HG03060 (cell line): Measurements from ENCODE around the gene NMNAT1.
"Not testable (repeated sequence)": the region's sequence is repeated elsewhere in the genome, so short reads cannot be mapped to it uniquely, and the experiment has no call there.

Experiments used
- ATAC-seq: cut with Tn5 transposase; IDR thresholded peaks from one replicate; pipeline ENCODE4 v1.9.1; 2021; ENCODE audit warnings: low read depth, moderate number of reproducible peaks; ENCODE audit not compliant: unreplicated experiment

The NMNAT1 gene

DNA sequence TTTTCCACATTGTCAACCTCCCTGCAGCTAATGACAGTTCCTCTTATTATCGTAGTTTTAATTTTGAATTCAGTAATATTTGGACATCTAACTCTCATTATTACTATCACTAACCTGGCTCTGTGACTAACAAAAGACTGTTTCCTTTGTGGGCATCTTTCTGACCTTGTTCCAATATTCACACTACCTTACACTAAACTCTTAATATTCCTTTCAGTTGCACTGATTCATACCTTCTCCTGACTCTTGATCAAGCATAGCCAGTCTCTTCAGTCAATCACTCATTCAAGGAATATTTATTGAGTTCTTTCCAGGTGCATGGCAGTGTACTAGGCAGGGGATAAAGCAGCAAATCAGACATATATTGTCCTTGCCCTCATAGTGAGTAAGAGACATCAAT lies 25.4 kb upstream of the NMNAT1 start:
- no peak for ATAC-seq

DNA sequence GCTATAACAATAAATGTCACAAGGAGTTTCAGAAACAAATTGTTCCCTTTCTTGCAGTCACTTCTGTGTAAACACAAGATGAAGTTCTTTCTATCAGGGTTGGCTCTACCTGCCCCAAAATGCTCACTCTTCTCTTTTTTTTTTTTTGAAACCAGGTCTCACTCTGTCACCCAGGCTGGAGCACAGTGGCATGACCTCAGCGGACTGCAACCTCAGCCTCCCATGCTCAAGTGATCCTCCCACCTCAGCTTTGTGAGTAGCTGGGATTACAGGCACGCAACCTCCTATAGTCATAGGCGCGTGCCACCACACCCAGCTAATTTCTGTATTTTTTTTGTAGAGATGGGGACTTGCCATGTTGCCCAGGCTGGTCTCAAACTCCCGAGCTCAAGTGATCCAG lies 22.7 kb upstream of the NMNAT1 start:
- no peak for ATAC-seq

DNA sequence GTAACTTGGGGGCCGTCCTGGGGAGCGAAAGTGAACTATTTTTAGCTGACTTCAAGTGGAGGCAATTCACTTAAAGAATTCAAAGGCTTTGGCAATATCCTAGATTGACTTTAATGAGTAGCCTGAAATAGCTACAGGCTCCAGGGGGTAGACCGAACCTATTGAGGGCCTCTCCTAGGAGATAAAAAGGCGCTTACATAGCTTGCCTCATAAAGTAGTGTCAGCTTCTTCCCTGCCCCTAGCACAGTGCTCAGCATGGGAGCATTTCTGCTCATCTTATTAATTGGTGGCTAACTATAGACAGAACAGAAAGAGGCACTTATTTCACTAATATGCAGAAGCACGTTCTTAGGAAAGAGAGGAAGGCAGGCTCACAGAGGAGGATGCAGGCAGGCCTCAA lies 20.9 kb upstream of the NMNAT1 start:
- ATAC-seq, result no peak

DNA sequence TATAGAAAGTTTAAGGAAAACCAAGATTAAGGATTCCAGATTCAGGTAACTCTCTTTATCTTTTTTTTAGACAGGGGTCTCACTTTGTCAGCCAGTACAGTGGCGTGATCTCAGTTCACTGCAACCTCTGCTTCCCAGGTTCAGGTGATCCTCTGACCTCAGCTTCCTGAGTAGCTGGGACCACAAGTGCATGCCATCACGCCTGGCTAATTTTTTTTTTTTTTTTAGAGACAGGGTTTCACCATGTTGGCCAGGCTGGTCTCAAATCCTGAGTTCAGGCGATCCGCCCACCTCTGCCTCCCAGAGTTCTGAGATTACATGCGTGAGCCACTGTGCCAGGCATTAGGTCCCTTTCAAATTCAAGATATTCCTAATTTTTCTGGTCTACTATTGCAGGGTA lies 16.0 kb upstream of the NMNAT1 start:
- ATAC-seq, result no peak

DNA sequence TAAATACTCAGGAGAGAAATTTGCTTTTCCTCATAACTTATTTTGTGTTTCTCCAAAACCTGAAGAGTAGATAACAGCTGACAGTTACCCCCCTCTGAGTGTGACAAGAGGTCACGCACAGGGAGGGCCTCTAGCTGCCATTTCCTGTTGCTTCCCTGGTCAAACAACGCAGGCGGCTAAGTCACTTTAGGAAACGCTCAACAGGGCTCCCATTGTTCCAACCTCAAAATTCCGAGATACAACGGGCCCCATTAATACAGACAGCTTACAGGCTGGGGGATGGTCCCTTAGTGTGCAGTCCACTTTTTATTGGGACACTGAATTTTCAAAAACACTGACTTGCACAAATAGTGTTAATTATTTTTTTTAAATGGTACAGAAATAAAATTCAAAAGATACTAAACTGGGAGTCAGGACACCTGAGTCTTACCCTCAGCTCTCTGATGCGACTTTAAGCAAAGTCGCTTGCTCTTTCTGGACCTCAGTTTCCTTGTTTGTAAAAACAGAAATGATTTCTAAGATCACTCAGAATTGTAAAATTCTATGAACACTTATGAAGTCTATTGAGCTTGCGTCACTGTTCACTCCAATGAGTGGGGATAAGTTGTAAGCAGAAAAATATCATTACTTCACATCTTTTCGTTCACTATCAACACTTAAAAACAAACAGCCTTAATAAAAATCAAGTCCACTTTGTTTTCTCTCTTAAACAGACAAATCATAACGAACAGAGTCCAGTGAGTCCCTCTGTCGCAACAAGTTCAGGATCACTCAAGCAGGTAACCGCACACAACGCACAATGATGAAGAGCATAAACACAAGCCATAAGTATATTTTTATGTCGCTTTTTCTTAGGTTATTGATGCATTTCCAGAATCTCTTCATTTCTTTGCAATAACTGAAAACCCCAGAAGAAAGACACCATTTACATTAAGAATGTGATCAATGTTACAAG lies 13.6 kb upstream of the NMNAT1 start:
- ATAC-seq, result no peak

DNA sequence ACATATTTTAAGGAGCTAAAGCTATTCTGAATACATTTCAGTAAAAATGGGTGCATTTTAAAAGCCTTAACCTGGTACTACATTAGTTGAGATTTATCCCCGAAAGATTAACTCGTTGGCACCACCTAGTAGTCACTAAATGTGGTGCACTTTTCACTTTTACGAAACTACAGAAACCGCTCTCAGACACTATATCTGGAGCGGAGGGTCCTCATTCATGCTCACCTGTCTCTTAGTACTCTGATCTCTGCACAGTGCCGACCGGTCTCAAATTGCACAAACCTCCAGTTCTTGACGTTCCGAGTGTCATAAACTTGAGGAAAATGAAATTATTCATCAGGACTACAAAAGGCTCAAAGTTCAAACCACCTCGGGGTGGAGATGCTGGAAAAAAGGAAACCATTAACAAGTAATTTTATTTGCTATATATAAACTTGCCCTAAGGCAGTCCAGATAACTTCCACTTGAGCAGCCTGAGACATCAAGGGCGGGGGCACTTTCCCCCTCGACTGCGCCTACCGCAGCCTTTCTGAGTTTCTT lies 806 bp upstream of the NMNAT1 start:
- no peak for ATAC-seq

DNA sequence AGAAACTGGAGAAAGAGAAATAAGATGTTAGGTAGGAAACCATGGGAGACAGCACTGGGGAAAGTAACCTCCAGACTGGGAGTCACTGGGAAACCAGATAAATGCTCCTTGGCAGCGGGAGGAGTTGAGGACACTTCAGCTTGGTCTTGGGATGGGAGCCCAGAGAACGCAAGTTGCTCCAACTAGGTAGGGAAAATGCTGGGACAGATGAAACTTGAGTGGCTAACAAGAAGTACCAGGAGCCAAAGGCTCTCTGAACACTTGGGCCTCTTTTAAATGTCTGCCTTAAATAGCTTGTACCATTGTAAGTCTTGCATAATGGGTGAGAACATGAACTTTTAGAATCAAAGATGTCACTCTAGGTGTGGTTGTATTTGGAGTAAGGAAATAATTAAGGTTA lies 3.0 kb downstream of the NMNAT1 start:
- ATAC-seq, result no peak

DNA sequence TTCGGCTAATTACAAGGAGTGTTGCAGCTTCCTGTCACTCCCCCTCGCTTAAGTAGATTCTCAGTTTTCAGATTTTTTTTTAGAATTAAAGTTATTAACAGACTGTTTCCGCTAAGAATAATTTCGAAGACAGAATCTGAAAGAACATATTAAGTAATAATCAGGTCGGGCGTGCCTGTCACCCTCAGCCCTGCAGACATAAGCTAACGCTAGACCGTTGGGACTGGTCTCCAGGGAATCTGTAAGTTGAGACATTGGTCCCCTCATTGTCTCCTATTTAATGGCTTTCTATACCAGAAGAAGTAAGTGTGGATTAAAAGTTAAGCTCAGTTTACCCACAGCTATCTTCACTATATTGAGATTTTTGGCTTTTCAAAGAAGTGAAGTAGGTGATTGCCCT lies 14.5 kb downstream of the NMNAT1 start:
- no peak for ATAC-seq

DNA sequence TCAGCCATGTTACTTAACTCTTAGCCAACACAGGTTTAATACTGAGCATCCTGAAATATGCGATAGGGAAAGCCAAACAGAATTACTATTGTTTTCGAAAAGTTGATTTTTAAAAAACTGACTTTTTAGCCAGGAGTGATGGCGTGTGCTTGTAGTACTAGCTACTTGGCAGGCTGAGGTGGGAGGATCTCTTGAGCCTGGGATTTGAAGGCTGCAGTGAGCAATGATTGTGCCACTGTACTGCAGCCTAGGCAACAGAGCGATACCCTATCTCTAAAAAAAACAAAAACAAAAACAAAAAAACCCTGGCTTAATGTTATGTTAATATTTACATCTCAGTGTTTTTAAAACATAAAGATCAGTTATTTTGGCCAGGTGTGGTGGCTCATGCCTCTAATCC lies 16.7 kb downstream of the NMNAT1 start:
- no peak for ATAC-seq

DNA sequence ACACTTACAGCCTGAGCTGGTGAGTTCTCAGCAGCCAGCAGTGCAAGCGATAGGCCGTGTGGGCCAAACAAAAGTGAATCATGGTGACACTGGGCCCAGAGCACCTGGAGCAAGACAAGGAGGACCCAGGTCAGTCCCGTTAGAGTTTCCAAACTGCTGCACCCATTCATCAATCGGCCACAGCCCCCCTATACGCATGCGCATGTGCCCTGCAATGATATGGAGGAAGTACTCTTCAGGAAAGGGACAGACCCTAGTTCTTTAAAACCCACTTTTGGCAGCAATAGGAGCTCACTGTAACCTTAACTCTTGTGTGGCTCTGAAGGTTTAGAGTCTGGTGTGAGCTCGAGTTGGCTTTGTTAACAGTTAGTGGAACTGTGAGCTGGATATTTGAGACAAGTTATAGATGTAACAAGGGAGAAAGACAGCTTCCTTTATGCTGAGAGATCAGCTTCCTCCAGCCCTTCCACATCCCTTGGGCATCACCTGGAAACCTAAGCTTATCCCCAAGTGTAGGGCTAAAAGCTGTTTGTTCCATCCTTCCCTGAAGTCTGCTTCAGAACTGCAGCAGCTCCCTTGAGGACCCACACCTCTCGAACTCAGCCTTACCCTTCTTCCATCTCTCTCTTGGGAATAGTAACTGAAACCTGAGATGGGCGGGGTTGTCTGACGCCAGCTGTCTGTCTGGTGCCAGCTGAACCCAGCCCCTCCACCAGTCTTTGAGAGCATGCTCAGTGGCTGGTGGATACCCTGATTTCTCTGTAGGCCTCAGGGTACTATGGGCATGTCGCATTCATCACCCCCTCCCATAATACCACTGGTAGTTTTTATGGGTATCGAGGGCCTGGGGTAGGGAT lies 17.7 kb downstream of the NMNAT1 start:
- ATAC-seq, result no peak

DNA sequence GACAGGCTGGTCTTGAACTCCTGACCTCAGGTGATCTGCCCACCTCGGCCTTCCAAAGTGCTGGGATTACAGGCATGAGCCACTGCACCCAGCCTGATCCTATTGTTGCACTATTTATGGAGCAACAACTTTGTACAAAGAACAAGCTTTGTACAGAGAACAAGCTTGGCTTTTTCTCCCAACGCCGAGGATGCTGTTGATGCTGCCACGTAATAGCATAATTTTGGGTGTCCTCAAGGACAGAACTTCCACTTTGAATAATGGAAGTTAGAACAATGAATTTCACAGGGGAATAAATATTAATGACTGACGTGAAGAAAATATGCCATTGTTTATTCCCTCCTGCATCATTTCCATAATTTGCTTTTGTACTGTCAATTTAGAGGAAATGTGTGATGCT lies 41.0 kb downstream of the NMNAT1 start:
- no peak for ATAC-seq

DNA sequence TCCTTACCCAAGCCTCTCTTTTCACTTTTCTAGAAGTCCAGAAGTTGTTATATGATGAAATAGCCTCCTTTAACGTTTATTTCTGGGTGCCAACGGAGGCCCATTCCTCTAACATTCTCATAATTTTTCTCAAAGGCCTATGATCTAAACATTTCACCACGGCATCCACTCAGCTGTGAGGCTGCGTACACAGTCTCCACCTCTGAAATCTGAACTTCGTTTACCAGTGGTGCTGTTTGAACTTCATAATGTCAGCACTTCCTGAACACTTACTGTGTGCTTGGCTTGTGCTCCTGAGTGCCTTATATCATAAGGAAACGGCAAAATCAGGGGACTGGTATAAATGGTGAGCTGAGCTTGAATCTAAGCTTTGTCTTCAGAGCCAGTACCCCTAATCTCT lies 41.7 kb downstream of the NMNAT1 start:
- no peak for ATAC-seq

DNA sequence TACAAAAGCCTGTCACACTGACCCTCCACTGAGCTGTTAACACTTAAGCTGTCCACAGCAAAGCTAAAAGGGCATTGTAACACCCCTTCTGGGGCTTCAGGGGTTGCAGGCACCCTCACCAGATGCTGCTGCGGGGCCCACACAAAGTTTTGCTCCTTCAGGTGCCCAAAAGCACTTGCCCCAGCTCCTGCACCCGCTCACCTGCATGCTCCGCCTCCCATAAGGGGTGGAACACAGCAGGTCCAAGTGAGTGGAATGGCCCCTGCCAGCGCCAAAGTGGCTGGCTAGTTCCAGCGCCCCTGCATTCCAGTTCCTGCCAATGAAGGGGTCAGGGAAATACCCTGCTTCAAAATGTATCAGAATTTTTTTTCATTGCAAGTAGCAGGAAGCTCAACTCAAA lies 46.5 kb downstream of the NMNAT1 start:
- no peak for ATAC-seq

DNA sequence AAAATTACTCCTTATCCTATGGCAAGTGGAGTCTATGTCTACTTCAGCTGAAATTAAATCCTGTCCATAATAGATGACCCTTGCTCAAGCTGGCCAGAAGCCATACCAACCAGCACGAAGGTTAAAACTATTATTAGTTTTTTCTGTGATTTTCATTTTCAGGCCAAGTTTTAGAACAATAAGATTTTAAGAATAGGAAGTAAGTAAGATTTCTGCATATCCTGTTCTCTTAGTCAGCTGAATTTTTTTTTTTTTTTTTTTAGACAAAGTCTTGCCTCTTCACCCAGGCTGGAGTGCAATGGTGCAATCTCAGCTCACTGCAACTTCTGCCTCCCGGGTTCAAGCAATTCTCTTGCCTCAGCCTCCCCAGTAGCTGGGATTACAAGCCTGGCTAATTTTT lies 47.7 kb downstream of the NMNAT1 start:
- ATAC-seq, result no peak

DNA sequence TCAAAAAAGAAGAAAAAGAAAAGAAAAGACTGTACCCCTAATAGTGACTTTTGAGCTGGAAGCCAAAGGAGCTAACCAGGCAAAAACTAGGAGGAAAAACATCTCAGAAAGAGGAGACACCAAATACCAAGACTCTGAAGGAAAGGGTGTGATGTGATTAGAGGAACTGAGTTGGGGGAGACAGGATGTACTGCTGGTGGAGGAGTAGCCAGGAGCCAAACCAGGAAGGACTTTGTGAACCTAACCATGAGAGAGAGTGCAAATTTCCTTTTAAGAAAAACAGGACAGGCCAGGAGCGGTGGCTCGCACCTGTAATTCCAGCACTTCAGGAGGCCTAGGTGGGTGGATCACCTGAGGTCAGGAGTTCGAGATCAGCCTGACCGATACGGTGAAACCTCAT lies 49.6 kb downstream of the NMNAT1 start:
- ATAC-seq, result no peak

DNA sequence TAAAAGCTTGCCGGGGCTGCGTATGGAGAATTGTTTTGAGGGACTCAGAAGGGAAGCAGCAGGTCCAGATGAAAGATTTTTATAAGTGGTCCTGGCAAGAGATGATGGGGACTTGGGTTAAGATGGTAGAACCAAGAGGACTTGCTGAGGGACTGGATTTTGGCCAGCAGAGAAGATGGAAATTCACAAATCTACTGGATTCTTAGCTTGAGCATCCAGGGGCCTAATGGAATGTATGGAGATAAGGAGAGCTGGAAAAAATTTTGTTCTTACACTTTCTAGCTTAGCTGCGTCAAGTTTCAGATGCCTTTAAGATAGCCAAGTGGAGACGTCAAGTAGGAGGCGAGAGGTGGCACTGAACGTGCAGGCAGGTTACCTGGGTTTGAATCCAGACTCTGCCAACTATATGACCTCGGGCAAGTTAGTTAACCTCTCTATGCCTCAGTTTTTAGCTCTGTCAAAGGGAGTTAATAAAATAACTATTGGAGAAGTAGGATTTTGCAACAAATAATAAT lies 50.3 kb downstream of the NMNAT1 start:
- no peak for ATAC-seq

DNA sequence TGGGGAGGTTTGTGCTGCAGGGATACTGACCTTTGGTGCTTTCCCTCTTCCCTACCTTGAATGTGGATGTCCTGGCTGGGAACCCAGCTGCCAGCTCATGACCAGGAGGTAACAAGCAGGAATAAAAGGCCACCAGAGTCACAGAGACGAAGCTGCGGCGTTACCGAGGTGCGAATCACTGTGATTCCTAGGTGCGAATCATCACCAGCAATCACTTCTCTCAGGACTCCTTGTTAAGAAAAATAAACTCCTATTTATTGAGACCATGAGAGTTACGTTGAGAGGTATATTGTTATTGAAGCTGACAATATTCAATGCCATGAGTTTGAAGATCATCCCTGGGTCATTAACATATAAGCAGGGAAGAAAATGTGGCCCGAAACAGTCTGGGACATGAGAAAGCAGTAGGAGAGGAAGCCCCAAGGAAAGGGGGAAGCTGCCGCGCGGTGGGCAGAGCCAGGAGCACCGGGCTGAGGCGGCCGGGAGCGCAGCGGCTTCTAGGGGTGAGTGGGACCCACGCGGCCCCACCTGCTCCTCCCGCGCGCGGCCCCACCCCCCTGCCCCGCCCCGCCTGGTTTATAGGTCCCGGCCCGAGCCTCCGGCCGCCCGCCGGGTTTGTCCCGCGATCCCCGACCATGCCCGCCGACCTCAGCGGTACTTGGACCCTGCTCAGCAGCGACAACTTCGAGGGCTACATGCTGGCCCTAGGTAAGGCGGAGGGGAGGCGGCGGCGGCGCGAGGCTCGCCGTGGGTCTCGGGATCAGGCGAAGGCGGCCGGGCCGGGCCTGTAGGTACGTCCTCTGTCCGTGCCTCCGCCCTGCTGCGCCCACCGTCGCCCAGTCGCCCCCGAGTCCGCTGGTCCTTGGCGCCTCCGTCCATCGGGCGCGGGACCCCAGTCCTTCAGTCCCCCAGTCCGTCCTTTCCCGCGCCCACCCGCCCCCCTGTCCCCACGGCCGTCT lies 53.6 kb downstream of the NMNAT1 start, which contains the start of gene RBP7:
TSS of gene RBP7 (plus strand) at position 605 of the 959 bp plus-strand sequence. CDS start at position 636, 31 bp downstream.
- ATAC-seq, result no peak

DNA sequence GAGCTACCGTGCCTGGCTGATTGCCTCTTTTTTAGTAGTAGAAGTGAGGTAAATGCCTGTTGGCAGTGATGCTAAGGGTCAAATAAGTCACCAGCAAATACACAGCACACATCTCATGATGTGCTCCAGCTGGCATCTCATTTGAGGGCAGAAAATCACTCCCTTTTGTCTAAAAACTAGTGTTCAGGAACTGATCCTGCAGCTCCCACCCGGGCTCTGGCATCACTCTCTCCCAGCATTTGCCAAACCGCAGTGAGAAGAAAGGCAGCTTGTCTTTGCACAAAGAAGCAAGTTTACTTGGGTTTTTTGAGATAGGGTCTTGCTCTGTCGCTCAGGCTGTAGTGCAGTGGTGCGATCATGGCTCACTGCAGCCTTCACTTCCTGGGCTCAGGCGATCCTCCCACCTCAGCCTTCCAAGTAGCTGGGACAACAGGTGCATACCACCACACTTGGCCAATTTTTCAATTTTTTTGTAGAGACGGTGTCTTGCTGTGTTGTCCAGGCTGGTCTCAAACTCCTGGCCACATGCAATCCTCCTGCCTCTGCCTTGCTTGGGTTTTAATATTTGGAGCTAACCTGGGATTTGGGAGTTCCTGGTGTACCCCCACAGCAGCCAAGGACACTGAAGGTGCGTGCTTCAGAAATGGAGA lies 57.9 kb downstream of the NMNAT1 start:
- no peak for ATAC-seq

DNA sequence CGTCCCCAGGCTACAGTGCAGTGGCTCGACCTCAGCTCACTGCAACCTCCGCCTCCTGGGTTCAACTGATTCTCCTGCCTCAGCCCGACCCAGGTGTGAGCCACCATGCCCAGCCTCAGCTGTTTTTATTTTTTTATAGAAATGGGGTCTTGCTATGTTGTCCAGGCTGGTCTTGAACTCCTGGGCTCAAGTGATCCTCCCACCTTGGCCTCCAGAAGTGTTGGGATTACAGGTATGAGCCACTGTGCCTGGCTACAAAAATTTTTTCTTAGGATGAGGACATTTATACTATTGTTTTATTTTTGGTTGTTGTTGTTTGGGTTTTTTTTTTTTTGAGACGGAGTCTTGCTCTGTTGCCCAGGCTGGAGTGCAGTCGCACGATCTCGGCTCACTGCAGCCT lies 62.0 kb downstream of the NMNAT1 start:
- ATAC-seq, result not testable (repeated sequence)
